Esophagus (tissue), 2 donors: ENCODE measurements around the gene ZFYVE27. TPM values are rescaled to one million over a fixed set of nuclear protein-coding genes. Genes with fewer than 3 reads are reported as not detected.

Experiments
- H3K27ac ChIP-seq, 2 donors: one replicate each; pipeline ENCODE4 v1.5.1; 2013; ENCODE audit warnings: low read depth in 2 of 2, mild to moderate bottlenecking in 2 of 2, inconsistent platforms in 1 of 2, low read length in 1 of 2, moderate library complexity in 1 of 2
- H3K27me3 ChIP-seq, 2 donors: one replicate each; pipeline ENCODE4 v1.6.1; 2013; ENCODE audit warnings: low read length in 2 of 2, control low read depth in 1 of 2, mild to moderate bottlenecking in 1 of 2; ENCODE audit not compliant: insufficient read depth in 2 of 2, control insufficient read depth in 1 of 2
- H3K36me3 ChIP-seq, 2 donors: one replicate each; pipeline ENCODE4 v1.6.1; 2013; ENCODE audit warnings: low read length in 1 of 2; ENCODE audit not compliant: control insufficient read depth in 2 of 2, insufficient read depth in 2 of 2
- H3K4me1 ChIP-seq, 2 donors: one replicate each; pipeline ENCODE4 v1.6.1; 2013; ENCODE audit warnings: low read length in 1 of 2; ENCODE audit not compliant: control insufficient read depth in 2 of 2, insufficient read depth in 2 of 2
- H3K4me3 ChIP-seq, 2 donors: one replicate each; pipeline ENCODE4 v1.5.1; 2013; ENCODE audit warnings: low read length in 2 of 2, mild to moderate bottlenecking in 2 of 2, low read depth in 1 of 2, moderate library complexity in 1 of 2
- H3K9me3 ChIP-seq, 2 donors: one replicate each; pipeline ENCODE4 v1.6.1; 2013; ENCODE audit warnings: mild to moderate bottlenecking in 2 of 2, low read depth in 1 of 2, low read length in 1 of 2, moderate library complexity in 1 of 2; ENCODE audit not compliant: control insufficient read depth in 2 of 2, insufficient read depth in 1 of 2
- WGBS, 2 donors: extraction: QIAGEN DNeasy Blood & Tissue Kit; methylation state at CpG; one replicate each; pipeline ENCODE4 v1.1.7; 2013; 5-methylcytosine and 5-hydroxymethylcytosine counted together
- polyA plus RNA-seq, 2 donors: library from polyadenylated mRNA; stranded (reverse); fragments of 200-250 nt; gene quantifications; one replicate each; pipeline ENCODE4 v1.2.3, GENCODE V29; 2013
- donor health status: healthy with polysubstance abuse.
- donor health status: Bipolar disorder and iron deficiency.

The ZFYVE27 gene
- polyA plus RNA-seq, 2 donors, result 9.6 to 14.3 TPM

GRCh38 chr10:97757471-97757870 is 20.5 kb downstream of the ZFYVE27 start:
- no peaks in the 10 kb centered on the region for H3K27me3 ChIP-seq

DNA sequence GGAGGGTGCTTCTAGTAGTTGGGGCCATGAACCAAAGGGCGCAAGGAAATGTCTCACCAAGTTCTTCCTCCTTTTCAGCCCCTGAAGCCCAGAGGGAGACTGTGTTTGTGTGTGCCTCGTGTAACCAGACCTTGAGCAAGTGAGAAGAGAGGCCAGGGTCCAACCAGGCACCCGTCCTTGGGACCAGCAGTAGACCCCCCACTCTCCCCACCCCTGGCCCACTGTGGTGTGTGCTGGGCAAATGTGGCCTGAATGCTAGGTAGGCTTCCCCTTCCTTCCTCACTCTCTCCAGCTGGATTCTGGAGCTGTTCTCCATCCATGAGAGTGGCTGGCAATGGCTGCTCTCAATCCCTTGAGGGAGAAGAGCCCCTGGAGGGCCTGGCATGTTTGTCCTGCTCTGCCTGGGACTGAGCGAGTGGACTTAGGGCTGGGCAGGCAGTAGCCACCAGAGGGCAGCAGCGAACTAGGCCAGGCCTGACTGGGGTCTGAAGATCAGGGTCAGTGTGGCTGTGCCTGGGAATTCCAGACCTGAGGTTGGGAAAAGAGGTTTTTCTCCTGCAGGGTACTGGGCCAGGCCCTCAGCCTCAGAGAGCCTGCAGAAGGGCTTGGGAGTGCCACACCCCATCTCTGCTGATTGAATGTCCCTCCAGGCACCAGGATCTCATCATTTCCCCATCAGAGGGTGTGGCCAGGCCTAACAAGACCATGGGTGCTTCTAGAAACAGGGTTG is 22.4 kb downstream of the ZFYVE27 start:
- H3K4me1 ChIP-seq, result no peaks in the 10 kb centered on the region
- H3K27ac ChIP-seq, result no peak overlapping the region
- WGBS, 2 donors, result 59 to 63% methylated on average over 5 of the region's 5 CpGs
- peaks cover 22 to 40% of the 10 kb centered on the region in 2 donors for H3K36me3 ChIP-seq
- no peaks in the 10 kb centered on the region for H3K9me3 ChIP-seq
- H3K27me3 ChIP-seq, result no peaks in the 10 kb centered on the region
- no peak overlapping the region for H3K4me3 ChIP-seq

More at GRCh38 chr10:97757471-97757870, 20.5 kb downstream of the ZFYVE27 start:
- Histone ChIP-seq H3K9me3 (no peaks in the 10 kb centered on the region), H3K27ac (no peak overlapping the region), H3K4me1 (no peaks in the 10 kb centered on the region), H3K36me3 (peaks cover 20 to 53% of the 10 kb centered on the region in 2 donors), H3K4me3 (no peak overlapping the region)
- WGBS, 2 donors, result 81 to 85% methylated on average over 6 of the region's 6 CpGs

- Histone ChIP-seq H3K4me3 (no peak overlapping the region), H3K27me3 (no peaks in the 10 kb centered on the region), H3K9me3 (no peaks in the 10 kb centered on the region), H3K4me1 (no peaks in the 10 kb centered on the region), H3K27ac (no peak overlapping the region), H3K36me3 (peaks cover 22 to 40% of the 10 kb centered on the region in 2 donors)
- WGBS, 2 donors, result 71 to 72% methylated on average over 5 of the region's 5 CpGs
Measured at GRCh38 chr10:97759946-97760345, 23.0 kb downstream of the ZFYVE27 start.

GRCh38 chr10:97760461-97761257 is 23.7 kb downstream of the ZFYVE27 start:
- Histone ChIP-seq H3K4me1 (no peaks in the 10 kb centered on the region), H3K4me3 (no peak overlapping the region), H3K9me3 (no peaks in the 10 kb centered on the region), H3K27ac (no peak overlapping the region), H3K36me3 (peaks cover 22 to 35% of the 10 kb centered on the region in 2 donors), H3K27me3 (no peaks in the 10 kb centered on the region)
- WGBS, 2 donors, result 81 to 85% methylated on average over 11 of the region's 11 CpGs

DNA sequence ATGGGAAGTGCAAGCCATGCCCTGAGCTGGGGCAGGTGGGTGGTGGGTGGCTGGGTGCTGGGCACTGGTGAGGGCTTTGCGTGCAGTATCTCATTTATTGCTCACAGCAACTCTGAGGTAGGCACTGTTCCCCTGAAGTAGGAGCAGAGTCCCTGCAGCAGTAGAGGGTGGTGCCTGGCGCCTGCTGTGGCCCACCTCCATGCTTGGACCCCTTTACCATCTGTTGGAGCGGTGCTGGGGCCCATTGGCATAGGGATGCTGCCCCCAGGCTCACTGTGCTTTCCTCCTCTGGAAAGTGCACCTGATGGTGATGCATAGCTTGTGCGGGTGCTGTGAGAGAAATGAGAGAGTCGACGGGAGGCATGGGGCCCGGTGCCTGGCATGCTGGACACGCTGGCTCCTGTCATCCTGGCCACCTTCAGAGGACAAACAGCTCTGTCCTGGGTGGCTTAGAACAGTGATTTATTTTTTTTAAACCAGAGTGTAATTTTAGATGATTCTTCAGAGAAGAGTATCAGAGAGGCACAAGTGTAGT is 24.5 kb downstream of the ZFYVE27 start:
- Histone ChIP-seq H3K36me3 (peaks cover 21 to 29% of the 10 kb centered on the region in 2 donors), H3K27ac (no peak overlapping the region), H3K4me1 (no peaks in the 10 kb centered on the region), H3K4me3 (no peak overlapping the region), H3K27me3 (no peaks in the 10 kb centered on the region), H3K9me3 (no peaks in the 10 kb centered on the region)
- WGBS, 2 donors, result 94 to 95% methylated on average over 8 of the region's 8 CpGs

DNA sequence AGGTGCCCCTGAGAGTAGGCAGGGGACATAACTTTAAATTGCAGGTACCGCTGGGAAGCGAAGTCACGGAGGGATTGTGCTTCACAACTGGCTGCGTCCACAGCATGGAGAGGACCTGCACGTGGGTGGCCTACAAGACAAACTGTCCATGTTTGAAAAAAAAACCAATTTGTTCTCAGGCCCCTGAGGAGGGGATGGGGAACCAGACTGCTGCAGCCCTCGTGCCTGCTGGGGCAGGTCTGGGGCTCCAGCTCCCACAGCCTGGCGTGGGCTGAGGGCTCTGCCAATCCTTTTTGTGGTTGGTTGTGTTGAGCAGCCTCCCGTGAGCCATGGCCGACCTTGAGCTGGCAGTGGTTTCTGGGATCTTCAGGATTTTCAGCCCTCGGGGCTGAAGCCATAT is 25.1 kb downstream of the ZFYVE27 start:
- Histone ChIP-seq H3K27me3 (no peaks in the 10 kb centered on the region), H3K4me3 (no peak overlapping the region), H3K36me3 (peaks cover 14 to 24% of the 10 kb centered on the region in 2 donors), H3K27ac (no peak overlapping the region), H3K4me1 (no peaks in the 10 kb centered on the region), H3K9me3 (no peaks in the 10 kb centered on the region)
- WGBS, 2 donors, result 85 to 88% methylated on average over 10 of the region's 10 CpGs

GRCh38 chr10:97762816-97763215 is 25.9 kb downstream of the ZFYVE27 start:
- H3K9me3 ChIP-seq, result no peaks in the 10 kb centered on the region
- no peak overlapping the region for H3K27ac ChIP-seq
- no peaks in the 10 kb centered on the region for H3K4me1 ChIP-seq
- 76 to 84% methylated on average over 5 of the region's 5 CpGs for WGBS, 2 donors
- H3K36me3 ChIP-seq, result peaks cover 7 to 18% of the 10 kb centered on the region in 2 donors
- no peak overlapping the region for H3K4me3 ChIP-seq
- no peaks in the 10 kb centered on the region for H3K27me3 ChIP-seq

- 88 to 95% methylated on average over 2 of the region's 2 CpGs for WGBS, 2 donors
- Histone ChIP-seq H3K4me1 (no peaks in the 10 kb centered on the region), H3K27ac (no peak overlapping the region), H3K4me3 (no peak overlapping the region), H3K36me3 (peaks cover 7 to 18% of the 10 kb centered on the region in 2 donors), H3K27me3 (no peaks in the 10 kb centered on the region), H3K9me3 (no peaks in the 10 kb centered on the region)
Measured at GRCh38 chr10:97763411-97763810, 26.5 kb downstream of the ZFYVE27 start.

GRCh38 chr10:97763947-97764346 is 27.0 kb downstream of the ZFYVE27 start:
- H3K4me1 ChIP-seq, result no peaks in the 10 kb centered on the region
- H3K9me3 ChIP-seq, result no peaks in the 10 kb centered on the region
- H3K36me3 ChIP-seq, result peaks cover 7 to 18% of the 10 kb centered on the region in 2 donors
- WGBS, 2 donors, result 91 to 96% methylated on average over 3 of the region's 3 CpGs
- no peaks in the 10 kb centered on the region for H3K27me3 ChIP-seq
- H3K4me3 ChIP-seq, result no peak overlapping the region
- H3K27ac ChIP-seq, result no peak overlapping the region
